ENCODE data around the gene CMIP. TPM values are rescaled to one million over a fixed set of nuclear protein-coding genes. Genes with fewer than 3 reads are reported as not detected.

The CMIP gene
- polyA plus RNA-seq, 1 experiment = 2.7 TPM

DNA sequence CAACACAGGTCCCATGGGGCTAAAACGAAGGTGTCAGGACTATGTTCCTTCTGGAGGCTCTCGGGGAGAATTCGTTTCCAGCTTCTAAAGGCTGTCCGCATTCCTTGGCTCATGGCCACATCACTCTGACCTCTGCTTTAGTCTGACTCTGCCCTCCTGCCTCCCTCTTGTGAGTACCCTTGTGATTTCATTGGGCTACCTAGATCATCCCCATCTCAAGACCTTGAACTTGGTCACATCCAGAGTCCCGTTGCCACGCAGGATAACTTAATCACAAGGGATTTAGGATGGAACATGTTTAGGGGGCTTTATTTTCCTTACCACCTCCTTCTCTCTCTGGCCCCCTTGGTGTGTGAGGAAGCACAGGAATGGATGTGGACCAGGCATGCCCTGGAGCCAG, 173.6 kb downstream of the CMIP start:
- no peak for DNase-seq (ENCODE audit: low read depth, low spot score)
- H3K9me3 ChIP-seq (ENCODE audit: control insufficient read depth, insufficient read depth, low read length) = no peaks in the 10 kb centered on the region; the same call in 1 of the 2 replicates
- H3K27me3 ChIP-seq (ENCODE audit: control insufficient read depth, insufficient read depth, low read length) = no peaks in the 10 kb centered on the region
- ChIA-PET POLR2A (no interaction called here), CTCF (interaction anchor here (1.3 kb wide), 2 partner anchors 13 to 215 kb away, joined by 3 to 7 read pairs; no protein-coding TSS in a partner anchor)
- TF ChIP-seq CTCF (IDR thresholded peaks at IDR 0.05; ENCODE audit: low read depth, low read length) = no peak
- no peak overlapping the region for H3K4me3 ChIP-seq (ENCODE audit: low read depth, low read length)
- no peak overlapping the region for H3K27ac ChIP-seq (ENCODE audit: low read depth, low read length)

DNA sequence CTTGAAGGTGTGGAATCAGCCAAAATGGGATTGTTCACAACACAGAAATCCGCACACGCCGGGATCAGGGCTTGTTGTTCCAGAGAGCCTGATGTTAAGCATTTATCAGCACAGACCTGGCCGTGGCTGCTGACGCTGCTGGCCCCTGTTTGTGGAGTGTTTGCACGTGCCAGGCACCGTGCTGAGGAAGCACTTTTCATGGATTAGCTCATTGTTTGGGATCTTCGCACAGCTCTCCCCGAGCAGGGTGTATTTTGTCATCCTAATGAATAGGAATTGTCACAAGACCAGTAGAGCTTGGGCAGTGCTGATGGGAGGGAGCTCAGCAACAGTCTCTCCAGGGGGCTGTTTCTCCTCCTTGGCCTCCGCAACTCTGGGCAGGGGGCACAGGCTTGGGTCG, 174.1 kb downstream of the CMIP start:
- CTCF ChIA-PET = interaction anchor here (1.3 kb wide), 2 partner anchors 13 to 215 kb away, joined by 3 to 7 read pairs; no protein-coding TSS in a partner anchor

GRCh38 chr16:81620029-81620428, 175.4 kb downstream of the CMIP start:
- no peak for TF ChIP-seq CTCF (IDR thresholded peaks at IDR 0.05; ENCODE audit: low read depth, low read length)

More for the DNA sequence above, 174.1 kb downstream of the CMIP start:
- POLR2A ChIA-PET = no interaction called here
- no peak for TF ChIP-seq CTCF (IDR thresholded peaks at IDR 0.05; ENCODE audit: low read depth, low read length)
- H3K9me3 ChIP-seq (ENCODE audit: control insufficient read depth, insufficient read depth, low read length) = no peaks in the 10 kb centered on the region; the same call in 1 of the 2 replicates
- H3K27ac ChIP-seq (ENCODE audit: low read depth, low read length) = no peak overlapping the region
- no peak overlapping the region for H3K4me3 ChIP-seq (ENCODE audit: low read depth, low read length)
- no peak for DNase-seq (ENCODE audit: low read depth, low spot score)
- H3K27me3 ChIP-seq (ENCODE audit: control insufficient read depth, insufficient read depth, low read length) = no peaks in the 10 kb centered on the region

DNA sequence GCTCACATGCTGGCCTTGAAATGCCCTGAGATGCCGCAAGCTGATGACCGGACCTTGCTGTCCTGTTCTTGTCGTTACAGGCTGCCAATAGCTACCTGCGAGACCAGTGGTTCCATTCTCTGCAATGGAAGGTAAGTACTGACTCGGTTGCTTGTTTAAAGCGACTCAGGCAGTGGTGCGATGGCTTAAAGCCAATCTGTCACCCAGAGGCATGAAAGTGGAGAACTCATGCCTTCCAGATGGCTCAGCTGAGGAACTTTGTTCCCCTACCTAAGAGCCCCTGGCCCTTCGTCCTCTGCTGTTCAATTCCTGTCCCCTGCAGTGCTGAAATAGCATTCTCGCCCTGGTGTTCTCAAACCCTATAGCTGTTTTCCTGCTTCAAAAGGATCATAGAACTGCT, 176.2 kb downstream of the CMIP start:
- H3K9me3 ChIP-seq (ENCODE audit: control insufficient read depth, insufficient read depth, low read length) = no peaks in the 10 kb centered on the region; the same call in 1 of the 2 replicates
- no peaks in the 10 kb centered on the region for H3K27me3 ChIP-seq (ENCODE audit: control insufficient read depth, insufficient read depth, low read length)
- no peak overlapping the region for H3K27ac ChIP-seq (ENCODE audit: low read depth, low read length)
- ChIA-PET CTCF (interaction anchor here (1.2 to 3.9 kb wide), 3 partner anchors 76 to 115 kb away, joined by 4 to 20 read pairs (median 20); no protein-coding TSS in a partner anchor), POLR2A (no interaction called here)
- no peak for TF ChIP-seq CTCF (IDR thresholded peaks at IDR 0.05; ENCODE audit: low read depth, low read length)
- no peak for DNase-seq (ENCODE audit: low read depth, low spot score)
- H3K4me3 ChIP-seq (ENCODE audit: low read depth, low read length) = no peak overlapping the region

More at GRCh38 chr16:81620029-81620428, 175.4 kb downstream of the CMIP start:
- H3K4me3 ChIP-seq (ENCODE audit: low read depth, low read length) = no peak overlapping the region
- ChIA-PET CTCF (interaction anchor here (3.9 kb wide), 1 partner anchor 77 kb away, joined by 20 read pairs; no protein-coding TSS in a partner anchor), POLR2A (no interaction called here)
- H3K9me3 ChIP-seq (ENCODE audit: control insufficient read depth, insufficient read depth, low read length) = no peaks in the 10 kb centered on the region; the same call in 1 of the 2 replicates
- DNase-seq (ENCODE audit: low read depth, low spot score) = no peak
- H3K27me3 ChIP-seq (ENCODE audit: control insufficient read depth, insufficient read depth, low read length) = no peaks in the 10 kb centered on the region
- H3K27ac ChIP-seq (ENCODE audit: low read depth, low read length) = no peak overlapping the region

GRCh38 chr16:81621496-81621895, 176.9 kb downstream of the CMIP start:
- ChIA-PET POLR2A (no interaction called here), CTCF (interaction anchor here (0.7 to 3.9 kb wide), 5 partner anchors 66 to 218 kb away, joined by 3 to 20 read pairs (median 15); no protein-coding TSS in a partner anchor)
- H3K9me3 ChIP-seq (ENCODE audit: control insufficient read depth, insufficient read depth, low read length) = no peaks in the 10 kb centered on the region; the same call in 1 of the 2 replicates
- no peak for DNase-seq (ENCODE audit: low read depth, low spot score)
- no peak overlapping the region for H3K4me3 ChIP-seq (ENCODE audit: low read depth, low read length)
- TF ChIP-seq CTCF (IDR thresholded peaks at IDR 0.05; ENCODE audit: low read depth, low read length) = no peak
- H3K27ac ChIP-seq (ENCODE audit: low read depth, low read length) = no peak overlapping the region
- H3K27me3 ChIP-seq (ENCODE audit: control insufficient read depth, insufficient read depth, low read length) = no peaks in the 10 kb centered on the region
